Parathyroid adenoma (tissue), 2 donors: ENCODE measurements around the gene IFITM5.

Experiments
- H2AFZ ChIP-seq: fragments of 300-600 bp; sonication (generic); one replicate; pipeline ENCODE4 v1.7.0; 2017; ENCODE audit warnings: antibody characterized with exemption, mild to moderate bottlenecking
- H3K27ac ChIP-seq: fragments of 300-600 bp; sonication (generic); one replicate; pipeline ENCODE4 v1.7.0; 2017
- H3K27me3 ChIP-seq: fragments of 300-600 bp; sonication (generic); one replicate; pipeline ENCODE4 v1.7.0; 2017; ENCODE audit warnings: low read length; ENCODE audit not compliant: control insufficient read depth, insufficient read depth
- H3K36me3 ChIP-seq: fragments of 300-600 bp; sonication (generic); one replicate; pipeline ENCODE4 v1.7.0; 2017; ENCODE audit warnings: low read length; ENCODE audit not compliant: control insufficient read depth, insufficient read depth
- H3K4me1 ChIP-seq: fragments of 300-600 bp; sonication (generic); one replicate; pipeline ENCODE4 v1.7.0; 2017; ENCODE audit warnings: control low read depth
- H3K4me2 ChIP-seq: fragments of 300-600 bp; sonication (generic); one replicate; pipeline ENCODE4 v1.7.0; 2017; ENCODE audit warnings: low read length
- H3K4me3 ChIP-seq: fragments of 300-600 bp; sonication (generic); one replicate; pipeline ENCODE4 v1.7.0; 2017; ENCODE audit warnings: low read depth, low read length
- H3K79me2 ChIP-seq: fragments of 300-600 bp; sonication (generic); one replicate; pipeline ENCODE4 v1.7.0; 2017; ENCODE audit warnings: control low read depth
- H3K9ac ChIP-seq: fragments of 300-600 bp; sonication (generic); one replicate; pipeline ENCODE4 v1.7.0; 2017; ENCODE audit warnings: mild to moderate bottlenecking
- H3K9me3 ChIP-seq: fragments of 300-600 bp; sonication (generic); one replicate; pipeline ENCODE4 v1.7.0; 2017; ENCODE audit warnings: low read length; ENCODE audit not compliant: control insufficient read depth
- CTCF ChIP-seq: fragments of 300-600 bp; sonication (generic); IDR thresholded peaks from one replicate; pipeline ENCODE4 v1.7.0; 2017; ENCODE audit warnings: antibody characterized with exemption, mild to moderate bottlenecking
- donor health status: primary hyperparathyroidism.

Gene IFITM5

GRCh38 chr11:340539-341512 lies 41.5 kb upstream of the IFITM5 start:
- no peak overlapping the region for H3K27ac ChIP-seq
- H3K9me3 ChIP-seq = no peaks in the 10 kb centered on the region
- no peak overlapping the region for H3K9ac ChIP-seq
- no peaks in the 10 kb centered on the region for H3K4me1 ChIP-seq
- no peaks in the 10 kb centered on the region for H3K36me3 ChIP-seq
- no peak overlapping the region for H3K4me3 ChIP-seq
- no peak for TF ChIP-seq CTCF
- no peaks in the 10 kb centered on the region for H3K27me3 ChIP-seq
- no peak overlapping the region for H2AFZ ChIP-seq
- H3K79me2 ChIP-seq = no peaks in the 10 kb centered on the region
- no peak overlapping the region for H3K4me2 ChIP-seq

GRCh38 chr11:339963-340362 lies 40.6 kb upstream of the IFITM5 start:
- Histone ChIP-seq H3K9ac (no peak overlapping the region), H3K27ac (no peak overlapping the region), H3K4me2 (no peak overlapping the region), H3K36me3 (no peaks in the 10 kb centered on the region), H3K9me3 (no peaks in the 10 kb centered on the region), H3K79me2 (no peaks in the 10 kb centered on the region), H3K27me3 (no peaks in the 10 kb centered on the region), H3K4me1 (no peaks in the 10 kb centered on the region), H3K4me3 (no peak overlapping the region), H2AFZ (no peak overlapping the region)
- TF ChIP-seq CTCF = no peak

GRCh38 chr11:337711-338110 lies 38.4 kb upstream of the IFITM5 start:
- H2AFZ ChIP-seq = no peak overlapping the region
- H3K27ac ChIP-seq = no peak overlapping the region
- TF ChIP-seq CTCF = no peak
- H3K4me1 ChIP-seq = no peaks in the 10 kb centered on the region
- no peaks in the 10 kb centered on the region for H3K36me3 ChIP-seq
- no peaks in the 10 kb centered on the region for H3K79me2 ChIP-seq
- H3K27me3 ChIP-seq = no peaks in the 10 kb centered on the region
- H3K4me2 ChIP-seq = no peak overlapping the region
- H3K4me3 ChIP-seq = no peak overlapping the region
- H3K9me3 ChIP-seq = no peaks in the 10 kb centered on the region
- no peak overlapping the region for H3K9ac ChIP-seq

- Histone ChIP-seq H3K27ac (peak overlapping the region; percentile 55), H2AFZ (no peak overlapping the region), H3K9me3 (no peaks in the 10 kb centered on the region), H3K9ac (no peak overlapping the region), H3K4me1 (no peaks in the 10 kb centered on the region), H3K79me2 (no peaks in the 10 kb centered on the region), H3K36me3 (no peaks in the 10 kb centered on the region), H3K4me3 (no peak overlapping the region), H3K27me3 (no peaks in the 10 kb centered on the region), H3K4me2 (no peak overlapping the region)
- no peak for TF ChIP-seq CTCF
These were observed 37.4 kb upstream of the IFITM5 start for GRCh38 chr11:336659-337198.
